CD14-positive monocyte (primary cell): ENCODE results near the gene ZNF302. TPM values are rescaled to one million over a fixed set of nuclear protein-coding genes. Genes with fewer than 3 reads are reported as not detected.

Experiments
- DNase-seq, 3 donors: peaks; one replicate each; pipeline ENCODE4 v3.0.0-alpha.2; 2011 to 2022
- H2AFZ ChIP-seq: 2 replicates; pipeline ENCODE4 v1.6.0; 2012; ENCODE audit warnings: mild to moderate bottlenecking, low read depth, low read length, inconsistent platforms; ENCODE audit not compliant: insufficient read depth, poor library complexity, severe bottlenecking
- H3K27ac ChIP-seq, 2 donors: 1 replicate in 1 of 2; 2 replicates in 1 of 2; pipeline ENCODE4 v1.5.1; 2012 to 2013; ENCODE audit warnings: low read length in 2 of 2, control low read depth in 1 of 2, inconsistent platforms in 1 of 2, low read depth in 1 of 2, mild to moderate bottlenecking in 1 of 2
- H3K27me3 ChIP-seq, 2 donors: one replicate each; pipeline versions ENCODE4 v1.6.0 to v1.6.1; 2011 to 2013; ENCODE audit warnings: low read length in 2 of 2; ENCODE audit not compliant: control insufficient read depth in 2 of 2, insufficient read depth in 2 of 2
- H3K36me3 ChIP-seq, 2 donors: replicated peaks in 1 of 2; 1 replicate in 1 of 2; 2 replicates in 1 of 2; pipeline versions ENCODE4 v1.5.1 to v1.6.1; 2012 to 2013; ENCODE audit warnings: low read length in 2 of 2, control low read depth in 1 of 2, inconsistent platforms in 1 of 2, mild to moderate bottlenecking in 1 of 2; ENCODE audit not compliant: insufficient read depth in 2 of 2, control insufficient read depth in 1 of 2
- H3K4me1 ChIP-seq, 2 donors: 1 replicate in 1 of 2; 2 replicates in 1 of 2; pipeline versions ENCODE4 v1.5.1 to v1.6.1; 2012 to 2013; ENCODE audit warnings: low read length in 2 of 2, control low read depth in 1 of 2, inconsistent platforms in 1 of 2, mild to moderate bottlenecking in 1 of 2, moderate library complexity in 1 of 2; ENCODE audit not compliant: insufficient read depth in 2 of 2, control insufficient read depth in 1 of 2
- H3K4me2 ChIP-seq: replicated peaks from 2 replicates; pipeline ENCODE3; 2012; ENCODE audit warnings: low read length, moderate library complexity, mild to moderate bottlenecking; ENCODE audit not compliant: poor library complexity, severe bottlenecking; ENCODE audit errors: extremely low read depth
- H3K4me3 ChIP-seq, 3 experiments: fragments of 200-600 bp in 1 of 3; sonication (generic) in 1 of 3; replicated peaks in 1 of 3; 1 replicate in 2 of 3; 2 replicates in 1 of 3; pipeline ENCODE4 v1.5.1; 2011 to 2013; ENCODE audit warnings: low read length in 3 of 3, mild to moderate bottlenecking in 3 of 3, control low read depth in 2 of 3, low read depth in 2 of 3, inconsistent platforms in 1 of 3, moderate library complexity in 1 of 3
- H3K79me2 ChIP-seq: 2 replicates; pipeline ENCODE4 v1.6.0; 2012; ENCODE audit warnings: mild to moderate bottlenecking, control low read depth, inconsistent platforms, low read length, moderate library complexity; ENCODE audit not compliant: insufficient read depth
- H3K9ac ChIP-seq: 2 replicates; pipeline ENCODE4 v1.6.0; 2017; ENCODE audit warnings: low read length, mild to moderate bottlenecking; ENCODE audit not compliant: insufficient read depth, poor library complexity, severe bottlenecking
- H3K9me3 ChIP-seq, 2 donors: replicated peaks in 1 of 2; 1 replicate in 1 of 2; 2 replicates in 1 of 2; pipeline versions ENCODE4 v1.5.1 to v1.6.1; 2012 to 2013; ENCODE audit warnings: low read length in 2 of 2, control low read depth in 1 of 2; ENCODE audit not compliant: control insufficient read depth in 1 of 2, insufficient read depth in 1 of 2
- H4K20me1 ChIP-seq: 2 replicates; pipeline ENCODE4 v1.6.0; 2012; ENCODE audit warnings: mild to moderate bottlenecking, low read length, control low read depth, moderate library complexity; ENCODE audit not compliant: insufficient read depth
- H3K27ac Mint-ChIP-seq, 7 donors: one replicate each; pipeline ENCODE4 v1.8.0; 2020; ENCODE audit warnings: mild to moderate bottlenecking in 7 of 7, mixed read lengths in 7 of 7, moderate library complexity in 6 of 7, inconsistent platforms in 2 of 7
- H3K27me3 Mint-ChIP-seq, 3 donors: one replicate each; pipeline ENCODE4 v1.8.0; 2021 to 2022; ENCODE audit warnings: low read depth in 3 of 3, mild to moderate bottlenecking in 3 of 3, mixed read lengths in 3 of 3, moderate library complexity in 3 of 3, inconsistent platforms in 1 of 3
- H3K36me3 Mint-ChIP-seq, 2 donors: one replicate each; pipeline ENCODE4 v1.8.0; 2020; ENCODE audit warnings: mixed read lengths in 2 of 2, inconsistent platforms in 1 of 2, mild to moderate bottlenecking in 1 of 2
- H3K4me1 Mint-ChIP-seq: one replicate; pipeline ENCODE4 v1.8.0; 2020; ENCODE audit warnings: mild to moderate bottlenecking, mixed read lengths
- H3K4me3 Mint-ChIP-seq, 2 donors: one replicate each; pipeline ENCODE4 v1.8.0; 2020; ENCODE audit warnings: mild to moderate bottlenecking in 2 of 2, mixed read lengths in 2 of 2, moderate library complexity in 1 of 2
- H3K9me3 Mint-ChIP-seq, 7 donors: one replicate each; pipeline ENCODE4 v1.8.0; 2020 to 2022; ENCODE audit warnings: mixed read lengths in 7 of 7, mild to moderate bottlenecking in 6 of 7, moderate library complexity in 6 of 7, inconsistent platforms in 2 of 7
- WGBS: methylation state at CpG from one replicate; pipeline ENCODE4 v1.1.5; 2013; ENCODE audit warnings: missing lambda C conversion rate; ENCODE audit not compliant: insufficient coverage; 5-methylcytosine and 5-hydroxymethylcytosine counted together
- intact Hi-C, 2 donors: fragments of 100-400 bp; cut with micrococcal nuclease; formaldehyde crosslinking; loops; one replicate each; pipeline versions ENCODE4 v1.15.0 to v1.15.1; 2023
- polyA plus RNA-seq, 3 donors: library from polyadenylated mRNA; depleted of rRNA in 1 of 3; unstranded in 2 of 3; stranded (reverse) in 1 of 3; fragments of 300-500 nt in 2 of 3; fragments of >200 nt in 1 of 3; fragmentation: Illumina TruSeq in 2 of 3; gene quantifications; 1 replicate in 2 of 3; 2 replicates in 1 of 3; pipeline ENCODE4 v1.2.3, GENCODE V29; 2012 to 2021
- TF ChIP-seq, protein P1 (sequence below): fragments of 200-600 bp; IDR thresholded peaks from one replicate; pipeline ENCODE4 v1.8.0; 2022; ENCODE audit warnings: antibody characterized with exemption, mild to moderate bottlenecking

The ZNF302 gene
- polyA plus RNA-seq, 3 donors = 3.2 to 9.0 (median 4.4) TPM

DNA sequence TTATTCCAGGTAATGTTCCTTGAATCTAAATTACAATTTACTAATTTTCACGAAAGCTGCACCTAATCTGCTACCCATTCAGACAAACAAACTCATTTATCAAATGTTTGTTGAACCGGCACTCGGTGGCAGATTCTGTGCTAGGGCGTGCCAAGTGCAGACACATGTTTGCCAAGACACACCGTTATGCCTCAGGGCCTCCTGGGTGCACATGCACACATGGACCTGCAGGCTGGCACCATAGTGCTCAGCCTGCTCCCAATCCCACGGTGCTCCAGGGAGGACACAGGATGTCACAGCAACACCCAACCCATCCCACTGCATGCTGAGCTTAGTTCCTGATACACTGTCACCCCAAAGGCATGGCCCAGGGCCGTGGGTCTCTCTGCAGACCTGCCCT lies 8.2 kb upstream of the ZNF302 start:
- no peak for DNase-seq
- H3K9me3 Mint-ChIP-seq = peaks cover 12 to 36% (median 18%) of the 10 kb centered on the region in 7 donors
- H2AFZ ChIP-seq = no peak overlapping the region
- H3K79me2 ChIP-seq = no peaks in the 10 kb centered on the region
- intact Hi-C loops = no loop called here
- H3K27ac ChIP-seq = no peak overlapping the region
- H3K9me3 ChIP-seq = peaks cover 6 to 16% of the 10 kb centered on the region in 2 donors
- H3K27ac Mint-ChIP-seq = no peak overlapping the region
- peaks cover 2% of the 10 kb centered on the region for H3K4me1 Mint-ChIP-seq
- WGBS = 92% methylated on average over 6 of the region's 7 CpGs
- no peaks in the 10 kb centered on the region for H3K4me1 ChIP-seq
- H3K27me3 Mint-ChIP-seq = peaks cover 5 to 11% (median 10%) of the 10 kb centered on the region in 3 donors
- no peaks in the 10 kb centered on the region for H4K20me1 ChIP-seq
- TF ChIP-seq, protein P1, sequence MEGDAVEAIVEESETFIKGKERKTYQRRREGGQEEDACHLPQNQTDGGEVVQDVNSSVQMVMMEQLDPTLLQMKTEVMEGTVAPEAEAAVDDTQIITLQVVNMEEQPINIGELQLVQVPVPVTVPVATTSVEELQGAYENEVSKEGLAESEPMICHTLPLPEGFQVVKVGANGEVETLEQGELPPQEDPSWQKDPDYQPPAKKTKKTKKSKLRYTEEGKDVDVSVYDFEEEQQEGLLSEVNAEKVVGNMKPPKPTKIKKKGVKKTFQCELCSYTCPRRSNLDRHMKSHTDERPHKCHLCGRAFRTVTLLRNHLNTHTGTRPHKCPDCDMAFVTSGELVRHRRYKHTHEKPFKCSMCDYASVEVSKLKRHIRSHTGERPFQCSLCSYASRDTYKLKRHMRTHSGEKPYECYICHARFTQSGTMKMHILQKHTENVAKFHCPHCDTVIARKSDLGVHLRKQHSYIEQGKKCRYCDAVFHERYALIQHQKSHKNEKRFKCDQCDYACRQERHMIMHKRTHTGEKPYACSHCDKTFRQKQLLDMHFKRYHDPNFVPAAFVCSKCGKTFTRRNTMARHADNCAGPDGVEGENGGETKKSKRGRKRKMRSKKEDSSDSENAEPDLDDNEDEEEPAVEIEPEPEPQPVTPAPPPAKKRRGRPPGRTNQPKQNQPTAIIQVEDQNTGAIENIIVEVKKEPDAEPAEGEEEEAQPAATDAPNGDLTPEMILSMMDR = no peak
- no peaks in the 10 kb centered on the region for H3K36me3 ChIP-seq
- H3K9ac ChIP-seq = no peak overlapping the region
- H3K4me3 Mint-ChIP-seq = no peak overlapping the region
- peaks cover 0 to 7% of the 10 kb centered on the region in 2 donors for H3K36me3 Mint-ChIP-seq
- no peak overlapping the region for H3K4me3 ChIP-seq
- H3K4me2 ChIP-seq = no peak overlapping the region
- H3K27me3 ChIP-seq = peaks cover 0 to 10% of the 10 kb centered on the region in 2 donors

DNA sequence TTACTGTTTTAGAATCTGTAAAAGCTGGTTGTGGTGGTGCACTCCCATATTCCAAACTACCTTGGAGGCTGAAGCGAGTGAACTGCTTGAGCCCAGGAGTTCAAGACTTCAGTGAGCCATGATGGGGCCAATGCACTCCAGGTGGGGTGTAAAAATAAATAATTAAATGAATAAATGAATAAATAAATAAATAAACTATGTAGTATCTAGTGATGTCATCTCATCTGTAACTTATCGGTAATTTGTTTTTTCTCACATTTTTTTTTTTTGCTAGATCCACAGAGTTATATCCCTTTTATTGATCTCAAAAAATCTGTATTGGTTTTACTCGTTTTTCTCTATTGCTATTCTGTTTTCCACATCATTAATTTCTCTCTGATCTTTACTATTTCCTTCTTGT lies 5.5 kb upstream of the ZNF302 start:
- no peak for DNase-seq
- H3K27ac ChIP-seq = no peak overlapping the region
- Mint-ChIP-seq H3K27ac (no peak overlapping the region), H3K9me3 (peaks cover 18 to 55% (median 34%) of the 10 kb centered on the region in 7 donors), H3K36me3 (peaks cover 5 to 7% of the 10 kb centered on the region in 2 donors), H3K4me3 (no peak overlapping the region), H3K27me3 (peaks cover 5 to 26% (median 19%) of the 10 kb centered on the region in 3 donors), H3K4me1 (peaks cover 7% of the 10 kb centered on the region)
- H3K9me3 ChIP-seq = peaks cover 27 to 30% of the 10 kb centered on the region in 2 donors
- no CpG with 5 or more reads among the region's 3 CpGs for WGBS
- TF ChIP-seq, protein P1 = no peak
- intact Hi-C loops = loop anchor here (10.0 kb wide), 3 partner anchors 497 to 1543 kb away; partner anchors contain the start of genes IGFLR1 (in 1 of the 2), LIN37 (in 1 of the 2), LSM14A (in 1 of the 2) and PSENEN (in 1 of the 2)
- H3K4me3 ChIP-seq = no peak overlapping the region
- no peak overlapping the region for H3K4me2 ChIP-seq
- no peaks in the 10 kb centered on the region for H3K79me2 ChIP-seq
- no peaks in the 10 kb centered on the region for H4K20me1 ChIP-seq
- H3K36me3 ChIP-seq = no peaks in the 10 kb centered on the region
- no peak overlapping the region for H3K9ac ChIP-seq
- H3K4me1 ChIP-seq = peaks cover 6 to 8% of the 10 kb centered on the region in 2 donors
- H2AFZ ChIP-seq = no peak overlapping the region
- H3K27me3 ChIP-seq = peaks cover 2 to 18% of the 10 kb centered on the region in 2 donors
